ENCODE measurements around the gene PHF11.
"Not testable (repeated sequence)": the region's sequence is repeated elsewhere in the genome, so short reads cannot be mapped to it uniquely, and the experiment has no call there.

The PHF11 gene

GRCh38 chr13:49495783-49496762, at the start of gene PHF11:
PHF11 (plus strand) TSS chr13:49495953; CDS start chr13:49496002, 49 bp downstream.
- peak; percentile 92 for DNase-seq (ENCODE audit: low spot score)

- DNase-seq (ENCODE audit: low spot score) = no peak
Observed at GRCh38 chr13:49446473-49446872, 49.3 kb upstream of the PHF11 start.

- DNase-seq (ENCODE audit: low spot score) = no peak
Observed at GRCh38 chr13:49448753-49449152, 47.0 kb upstream of the PHF11 start.

GRCh38 chr13:49450105-49450819, 45.5 kb upstream of the PHF11 start:
- no peak for DNase-seq (ENCODE audit: low spot score)

- DNase-seq (ENCODE audit: low spot score) = no peak
Observed at GRCh38 chr13:49452725-49453457, 42.9 kb upstream of the PHF11 start.

- DNase-seq (ENCODE audit: low spot score) = no peak
Observed at GRCh38 chr13:49453465-49453864, 42.3 kb upstream of the PHF11 start.

GRCh38 chr13:49454388-49455006, 41.3 kb upstream of the PHF11 start:
- no peak for DNase-seq (ENCODE audit: low spot score)

GRCh38 chr13:49455007-49455398, 40.8 kb upstream of the PHF11 start:
- DNase-seq (ENCODE audit: low spot score) = no peak

GRCh38 chr13:49456156-49456555, 39.6 kb upstream of the PHF11 start:
- no peak for DNase-seq (ENCODE audit: low spot score)

GRCh38 chr13:49457221-49457620, 38.5 kb upstream of the PHF11 start:
- no peak for DNase-seq (ENCODE audit: low spot score)

- DNase-seq (ENCODE audit: low spot score) = no peak
Observed at GRCh38 chr13:49459580-49459979, 36.2 kb upstream of the PHF11 start.

GRCh38 chr13:49464085-49464484, 31.7 kb upstream of the PHF11 start:
- DNase-seq (ENCODE audit: low spot score) = no peak

GRCh38 chr13:49464621-49465325, 31.0 kb upstream of the PHF11 start:
- no peak for DNase-seq (ENCODE audit: low spot score)

- peak; percentile 65 for DNase-seq (ENCODE audit: low spot score)
Observed at GRCh38 chr13:49466292-49466838, 29.4 kb upstream of the PHF11 start.

- no peak for DNase-seq (ENCODE audit: low spot score)
Observed at GRCh38 chr13:49472186-49472585, 23.6 kb upstream of the PHF11 start.

- DNase-seq (ENCODE audit: low spot score) = no peak
Observed at GRCh38 chr13:49476529-49476928, 19.2 kb upstream of the PHF11 start.

GRCh38 chr13:49481788-49482187, 14.0 kb upstream of the PHF11 start:
- DNase-seq (ENCODE audit: low spot score) = no peak

- DNase-seq (ENCODE audit: low spot score) = no peak
Observed at GRCh38 chr13:49488563-49488962, 7.2 kb upstream of the PHF11 start.

- DNase-seq (ENCODE audit: low spot score) = no peak
Observed at GRCh38 chr13:49494645-49495044, 1.1 kb upstream of the PHF11 start.

GRCh38 chr13:49496837-49497236, 1.1 kb downstream of the PHF11 start:
- DNase-seq (ENCODE audit: low spot score) = not testable (repeated sequence)

- DNase-seq (ENCODE audit: low spot score) = no peak
Observed at GRCh38 chr13:49497272-49497671, 1.5 kb downstream of the PHF11 start.
